Measurements from ENCODE around the gene COL19A1. TPM values are rescaled to one million over a fixed set of nuclear protein-coding genes. Genes with fewer than 3 reads are reported as not detected.

COL19A1 gene
- polyA plus RNA-seq, 1 of the 3 experiments (the other 2 are of a cell fraction) = 0.15 TPM

DNA sequence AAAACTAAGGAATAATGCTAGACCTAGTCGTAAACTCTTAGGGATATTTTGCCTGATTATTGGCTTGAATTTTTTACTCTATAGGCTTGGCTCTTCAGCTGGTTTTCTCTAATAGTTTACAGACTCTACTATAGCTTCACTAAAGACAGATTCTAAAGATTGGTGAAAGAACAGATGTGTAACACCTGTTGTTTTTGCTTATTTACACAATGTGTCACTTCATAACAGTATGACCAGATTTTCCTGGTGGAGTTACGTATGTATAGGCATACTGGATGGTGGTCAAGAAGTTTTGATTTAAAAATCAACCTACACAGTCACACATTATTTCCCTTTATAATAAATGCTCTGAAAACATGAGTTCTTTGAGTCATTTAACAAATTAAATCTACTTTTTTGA lies 4.8 kb downstream of the COL19A1 start:
- no peaks in the 10 kb centered on the region for H3K9me3 ChIP-seq
- no peaks in the 10 kb centered on the region for H3K36me3 ChIP-seq (replicated peaks in 1 of 2; ENCODE audit: control insufficient read depth in 1 of 2, insufficient read depth in 2 of 2, low read length in 1 of 2)
- 94% methylated on average over 2 of the region's 2 CpGs for WGBS (ENCODE audit: low lambda C conversion rate)
- no peak overlapping the region for H3K9ac ChIP-seq
- H3K27me3 ChIP-seq (ENCODE audit: insufficient read depth) = no peaks in the 10 kb centered on the region
- no peak overlapping the region for H3K27ac ChIP-seq (ENCODE audit: low read depth in 2 of 2, low read length in 1 of 2)
- CTCF ChIA-PET = no interaction called here
- H3K4me1 ChIP-seq (ENCODE audit: control insufficient read depth in 1 of 2, insufficient read depth in 2 of 2, low read depth in 1 of 2, low read length in 1 of 2) = peaks cover 0 to 8% of the 10 kb centered on the region in 2 experiments; a peak in 1 of 4 replicates
- H3K79me2 ChIP-seq (ENCODE audit: insufficient read depth) = no peaks in the 10 kb centered on the region; the same call in 1 of the 2 replicates
- POLR2A ChIA-PET = no interaction called here
- no peak overlapping the region for H3K4me2 ChIP-seq
- TF ChIP-seq, protein P1, sequence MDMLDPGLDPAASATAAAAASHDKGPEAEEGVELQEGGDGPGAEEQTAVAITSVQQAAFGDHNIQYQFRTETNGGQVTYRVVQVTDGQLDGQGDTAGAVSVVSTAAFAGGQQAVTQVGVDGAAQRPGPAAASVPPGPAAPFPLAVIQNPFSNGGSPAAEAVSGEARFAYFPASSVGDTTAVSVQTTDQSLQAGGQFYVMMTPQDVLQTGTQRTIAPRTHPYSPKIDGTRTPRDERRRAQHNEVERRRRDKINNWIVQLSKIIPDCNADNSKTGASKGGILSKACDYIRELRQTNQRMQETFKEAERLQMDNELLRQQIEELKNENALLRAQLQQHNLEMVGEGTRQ (IDR thresholded peaks at IDR 0.05; ENCODE audit: borderline replicate concordance, low read depth, low read length) = no peak
- no peak for TF ChIP-seq RCOR1 (IDR thresholded peaks at IDR 0.05; ENCODE audit: low read length)
- no peak for TF ChIP-seq GATA2 (CRISPR knock-in tag; IDR thresholded peaks at IDR 0.05)
- TF ChIP-seq SMC3 (IDR thresholded peaks at IDR 0.05; ENCODE audit: low read depth, low read length) = no peak
- TF ChIP-seq RAD21 (IDR thresholded peaks at IDR 0.05; ENCODE audit: low read length) = no peak
- no peaks in the 10 kb centered on the region for H4K20me1 ChIP-seq (ENCODE audit: insufficient read depth)
- no peaks in the 10 kb centered on the region for H3K9me2 ChIP-seq
- no peak overlapping the region for H3K4me3 ChIP-seq (ENCODE audit: low read depth in 2 of 2, low read length in 1 of 2)
- no peak overlapping the region for H2AFZ ChIP-seq (ENCODE audit: low read depth)
- H3F3A ChIP-seq (replicated peaks; ENCODE audit: insufficient read depth) = no peaks in the 10 kb centered on the region
- DNase-seq = no peak

DNA sequence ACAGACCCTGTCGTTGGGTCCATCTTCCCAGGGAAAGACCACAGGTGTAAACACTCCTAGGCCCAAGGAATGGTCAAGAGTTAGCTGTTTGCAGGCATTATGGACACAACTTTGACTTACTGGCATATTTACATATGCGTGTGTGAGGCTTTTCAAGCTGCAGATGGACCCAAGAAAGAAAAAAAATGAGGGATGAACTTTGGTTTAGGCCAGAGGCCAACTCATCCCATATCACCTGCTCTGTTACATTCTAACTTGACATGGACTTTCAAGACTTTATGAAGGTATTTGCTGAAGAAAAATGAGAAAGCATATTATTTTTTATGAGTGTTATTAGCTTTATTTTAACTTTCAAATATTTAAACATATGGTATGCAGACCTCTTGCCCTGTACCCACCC lies 6.9 kb downstream of the COL19A1 start:
- Histone ChIP-seq H3K27me3 (ENCODE audit: insufficient read depth) (no peaks in the 10 kb centered on the region), H3F3A (replicated peaks; ENCODE audit: insufficient read depth) (no peaks in the 10 kb centered on the region), H3K4me3 (ENCODE audit: low read depth in 2 of 2, low read length in 1 of 2) (no peak overlapping the region), H3K9me3 (no peaks in the 10 kb centered on the region), H3K9ac (no peak overlapping the region), H3K36me3 (replicated peaks in 1 of 2; ENCODE audit: control insufficient read depth in 1 of 2, insufficient read depth in 2 of 2, low read length in 1 of 2) (no peaks in the 10 kb centered on the region), H3K4me1 (ENCODE audit: control insufficient read depth in 1 of 2, insufficient read depth in 2 of 2, low read depth in 1 of 2, low read length in 1 of 2) (no peaks in the 10 kb centered on the region), H3K4me2 (no peak overlapping the region), H3K9me2 (no peaks in the 10 kb centered on the region), H3K27ac (ENCODE audit: low read depth in 2 of 2, low read length in 1 of 2) (no peak overlapping the region), H3K79me2 (ENCODE audit: insufficient read depth) (no peaks in the 10 kb centered on the region; the same call in 1 of the 2 replicates), H2AFZ (ENCODE audit: low read depth) (no peak overlapping the region), H4K20me1 (ENCODE audit: insufficient read depth) (no peaks in the 10 kb centered on the region)
- TF ChIP-seq GABPA (IDR thresholded peaks at IDR 0.05; ENCODE audit: low read depth) (no peak), TAF1 (IDR thresholded peaks at IDR 0.05; ENCODE audit: borderline replicate concordance, low read depth, low read length) (no peak), RAD21 (IDR thresholded peaks at IDR 0.05; ENCODE audit: low read length) (no peak), ELF1 (IDR thresholded peaks at IDR 0.05) (no peak), FOXJ3 (CRISPR knock-in tag; IDR thresholded peaks at IDR 0.05) (no peak), FOSL2 (IDR thresholded peaks at IDR 0.05; ENCODE audit: borderline replicate concordance, low read depth) (no peak), MEF2A (IDR thresholded peaks at IDR 0.05; ENCODE audit: borderline replicate concordance, low read depth) (no peak), TCF12 (IDR thresholded peaks at IDR 0.05) (no peak), RCOR1 (IDR thresholded peaks at IDR 0.05; ENCODE audit: low read length) (no peak), CHD2 (IDR thresholded peaks at IDR 0.05; ENCODE audit: low read length, partially characterized antibody) (no peak), EP300 (IDR thresholded peaks at IDR 0.05; ENCODE audit: borderline replicate concordance in 1 of 2, low read depth in 1 of 2, low read length in 1 of 2) (no peak), RFX5 (IDR thresholded peaks at IDR 0.05; ENCODE audit: low read length) (no peak), EZH2phosphoT487 (IDR thresholded peaks at IDR 0.05; ENCODE audit: borderline replicate concordance, low read depth) (no peak)
- TF ChIP-seq, protein P2, sequence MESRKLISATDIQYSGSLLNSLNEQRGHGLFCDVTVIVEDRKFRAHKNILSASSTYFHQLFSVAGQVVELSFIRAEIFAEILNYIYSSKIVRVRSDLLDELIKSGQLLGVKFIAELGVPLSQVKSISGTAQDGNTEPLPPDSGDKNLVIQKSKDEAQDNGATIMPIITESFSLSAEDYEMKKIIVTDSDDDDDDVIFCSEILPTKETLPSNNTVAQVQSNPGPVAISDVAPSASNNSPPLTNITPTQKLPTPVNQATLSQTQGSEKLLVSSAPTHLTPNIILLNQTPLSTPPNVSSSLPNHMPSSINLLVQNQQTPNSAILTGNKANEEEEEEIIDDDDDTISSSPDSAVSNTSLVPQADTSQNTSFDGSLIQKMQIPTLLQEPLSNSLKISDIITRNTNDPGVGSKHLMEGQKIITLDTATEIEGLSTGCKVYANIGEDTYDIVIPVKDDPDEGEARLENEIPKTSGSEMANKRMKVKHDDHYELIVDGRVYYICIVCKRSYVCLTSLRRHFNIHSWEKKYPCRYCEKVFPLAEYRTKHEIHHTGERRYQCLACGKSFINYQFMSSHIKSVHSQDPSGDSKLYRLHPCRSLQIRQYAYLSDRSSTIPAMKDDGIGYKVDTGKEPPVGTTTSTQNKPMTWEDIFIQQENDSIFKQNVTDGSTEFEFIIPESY (IDR thresholded peaks at IDR 0.05; ENCODE audit: borderline replicate concordance, low read depth) = no peak
- TF ChIP-seq, protein P1 (IDR thresholded peaks at IDR 0.05; ENCODE audit: borderline replicate concordance, low read depth, low read length) = no peak
- TF ChIP-seq, protein P3, sequence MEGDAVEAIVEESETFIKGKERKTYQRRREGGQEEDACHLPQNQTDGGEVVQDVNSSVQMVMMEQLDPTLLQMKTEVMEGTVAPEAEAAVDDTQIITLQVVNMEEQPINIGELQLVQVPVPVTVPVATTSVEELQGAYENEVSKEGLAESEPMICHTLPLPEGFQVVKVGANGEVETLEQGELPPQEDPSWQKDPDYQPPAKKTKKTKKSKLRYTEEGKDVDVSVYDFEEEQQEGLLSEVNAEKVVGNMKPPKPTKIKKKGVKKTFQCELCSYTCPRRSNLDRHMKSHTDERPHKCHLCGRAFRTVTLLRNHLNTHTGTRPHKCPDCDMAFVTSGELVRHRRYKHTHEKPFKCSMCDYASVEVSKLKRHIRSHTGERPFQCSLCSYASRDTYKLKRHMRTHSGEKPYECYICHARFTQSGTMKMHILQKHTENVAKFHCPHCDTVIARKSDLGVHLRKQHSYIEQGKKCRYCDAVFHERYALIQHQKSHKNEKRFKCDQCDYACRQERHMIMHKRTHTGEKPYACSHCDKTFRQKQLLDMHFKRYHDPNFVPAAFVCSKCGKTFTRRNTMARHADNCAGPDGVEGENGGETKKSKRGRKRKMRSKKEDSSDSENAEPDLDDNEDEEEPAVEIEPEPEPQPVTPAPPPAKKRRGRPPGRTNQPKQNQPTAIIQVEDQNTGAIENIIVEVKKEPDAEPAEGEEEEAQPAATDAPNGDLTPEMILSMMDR (IDR thresholded peaks at IDR 0.05) = no peak
- TF ChIP-seq, protein P4, sequence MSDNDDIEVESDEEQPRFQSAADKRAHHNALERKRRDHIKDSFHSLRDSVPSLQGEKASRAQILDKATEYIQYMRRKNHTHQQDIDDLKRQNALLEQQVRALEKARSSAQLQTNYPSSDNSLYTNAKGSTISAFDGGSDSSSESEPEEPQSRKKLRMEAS (IDR thresholded peaks at IDR 0.05; ENCODE audit: low read depth) = no peak
- CTCF ChIA-PET = interaction anchor here (0.6 to 1.3 kb wide), 4 partner anchors 11 to 235 kb away, joined by 3 read pairs; no protein-coding TSS in a partner anchor
- 79% methylated on average over 2 of the region's 2 CpGs for WGBS (ENCODE audit: low lambda C conversion rate)
- DNase-seq = no peak
- POLR2A ChIA-PET = no interaction called here

All from SK-N-SH (cell line).